HG03060 (cell line): ENCODE measurements around the gene SLK.

Source experiments
- ATAC-seq: cut with Tn5 transposase; IDR thresholded peaks from one replicate; pipeline ENCODE4 v1.9.1; 2021; ENCODE audit warnings: low read depth, moderate number of reproducible peaks; ENCODE audit not compliant: unreplicated experiment

Gene SLK

DNA sequence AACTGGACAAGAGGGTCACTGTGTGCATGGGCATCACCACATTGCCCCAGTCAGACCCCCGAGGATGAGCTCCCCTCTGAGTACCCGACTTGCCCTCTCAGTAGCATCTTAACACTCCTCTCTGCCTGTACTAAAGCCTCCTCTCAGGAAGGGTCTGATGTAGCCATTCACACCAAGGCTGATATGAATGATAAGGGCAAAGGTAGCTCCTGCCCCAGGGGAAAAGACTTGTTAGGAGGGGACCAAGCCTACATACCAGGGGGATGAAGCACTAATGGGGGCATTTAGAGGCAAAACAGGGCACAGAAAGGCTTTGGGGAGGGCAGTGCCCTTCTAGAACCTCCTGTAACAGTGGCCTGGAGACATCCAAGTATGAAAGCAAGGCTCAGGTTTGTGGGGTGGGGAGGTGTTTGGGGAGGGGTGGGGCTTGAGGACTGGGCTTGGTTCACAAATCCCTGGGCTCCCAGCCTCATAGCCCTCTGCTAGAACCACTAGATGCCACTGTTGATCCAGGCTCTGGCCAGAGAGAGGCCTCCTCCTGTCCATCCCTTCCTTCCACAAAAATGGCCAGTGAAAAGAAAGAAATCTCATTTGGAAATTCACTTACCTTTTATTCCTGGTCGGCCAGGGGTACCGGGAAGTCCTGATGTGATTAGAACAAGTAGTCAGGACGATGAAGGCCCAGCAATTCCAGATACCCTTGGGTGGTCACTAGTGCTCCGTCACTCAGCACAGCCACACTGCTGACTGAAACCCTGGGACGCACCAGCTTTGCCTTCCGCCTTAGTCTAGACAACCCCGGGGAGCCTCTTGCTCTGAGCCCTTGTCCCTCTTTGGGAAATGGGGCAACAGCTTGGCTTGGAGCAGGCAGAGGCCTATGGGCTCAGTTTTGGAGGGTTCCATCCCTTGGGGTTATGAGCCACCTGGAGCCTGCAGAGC, 78.5 kb downstream of the SLK start:
- ATAC-seq = no peak

DNA sequence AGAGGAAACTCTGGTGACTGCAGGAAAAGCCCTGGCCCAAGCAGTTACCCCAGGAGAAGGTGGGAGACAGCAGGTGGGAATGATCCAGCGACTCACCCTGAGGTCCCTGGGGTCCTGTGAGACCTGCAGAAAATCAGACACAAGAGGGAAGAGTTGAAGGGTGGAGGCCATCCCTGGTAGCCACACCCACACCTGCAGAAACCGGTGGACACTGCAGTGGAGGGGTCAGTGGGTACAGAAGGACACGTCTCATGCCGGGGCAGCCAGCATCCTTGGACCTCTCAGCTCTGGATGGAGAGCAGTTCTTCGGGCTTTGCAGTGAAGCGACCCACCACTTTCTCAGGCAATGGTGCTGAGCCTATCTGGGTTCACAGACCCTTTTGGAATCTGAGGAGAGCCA, 79.7 kb downstream of the SLK start:
- no peak for ATAC-seq

DNA sequence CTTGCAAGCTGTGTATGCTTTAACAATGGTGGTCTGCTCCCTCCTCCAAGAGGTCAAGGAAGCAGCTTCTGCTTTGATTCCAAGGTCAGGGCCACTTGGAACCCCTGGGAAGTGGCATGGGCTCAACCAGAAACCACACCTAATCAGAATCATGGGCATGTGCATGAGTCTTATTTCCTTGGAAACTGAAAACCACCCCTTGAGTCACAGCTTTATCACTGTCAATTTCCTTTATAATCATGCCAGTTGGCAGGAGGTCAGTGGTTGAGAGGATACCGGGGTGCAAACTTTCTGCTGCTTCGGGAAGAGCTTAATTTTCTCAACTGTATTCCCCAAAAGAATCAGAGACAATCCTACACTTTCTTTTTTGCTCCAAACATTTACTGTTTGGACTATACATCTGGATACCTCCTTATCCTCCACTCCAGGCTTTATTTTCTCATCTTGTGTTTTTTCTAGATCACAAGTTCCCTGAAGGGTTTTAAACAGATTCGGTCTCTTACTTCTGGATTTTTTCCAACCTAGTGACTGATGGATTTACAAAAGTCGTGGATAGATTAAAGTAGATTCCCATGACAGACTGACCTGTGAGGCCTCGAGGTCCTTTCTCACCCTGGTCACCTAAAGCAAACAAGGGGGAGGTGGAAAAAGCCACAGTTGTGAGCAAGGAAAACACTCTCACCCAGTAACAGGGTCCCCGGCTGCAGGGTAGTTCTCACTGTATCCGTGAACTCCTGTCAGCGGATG, 82.7 kb downstream of the SLK start:
- no peak for ATAC-seq

DNA sequence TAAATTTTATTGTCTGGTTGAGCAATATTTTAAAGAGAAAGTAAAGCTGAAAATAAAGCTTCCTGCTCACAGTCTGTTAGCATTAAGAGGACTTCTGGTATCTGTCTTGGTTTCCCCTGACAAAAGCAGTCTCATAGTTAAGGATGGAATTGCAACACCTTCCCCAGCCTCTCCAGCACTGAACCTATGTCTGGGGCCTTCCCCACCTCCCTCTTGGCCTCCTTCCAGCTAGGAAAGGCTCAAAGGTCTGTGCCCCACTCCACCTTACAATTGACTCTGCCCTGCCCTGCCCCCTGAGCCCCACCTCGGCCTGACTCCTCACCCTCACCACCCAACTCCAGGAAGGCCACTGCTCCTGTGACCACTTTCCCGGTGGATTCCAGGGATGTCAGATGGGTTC, 85.5 kb downstream of the SLK start:
- no peak for ATAC-seq

DNA sequence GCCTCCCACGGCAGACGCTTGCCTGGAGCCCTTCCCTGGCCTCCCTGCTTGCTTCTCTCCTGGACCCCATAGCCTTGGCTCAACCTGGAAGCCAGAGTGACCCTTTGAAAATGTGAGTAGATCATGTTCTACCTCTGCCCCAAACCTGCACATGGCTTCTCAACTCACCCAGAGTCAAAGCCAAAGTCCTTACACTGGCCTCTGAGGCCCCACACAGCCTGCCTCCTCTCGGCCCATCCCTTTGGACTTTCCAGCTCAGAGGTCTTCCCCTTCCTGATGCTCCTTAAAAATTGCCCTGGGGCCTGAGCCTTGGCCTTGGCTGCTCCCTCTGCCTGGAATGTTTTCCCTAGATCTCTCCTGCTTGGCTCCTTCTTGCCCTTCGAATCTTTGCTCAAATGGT, 86.3 kb downstream of the SLK start:
- ATAC-seq = no peak

DNA sequence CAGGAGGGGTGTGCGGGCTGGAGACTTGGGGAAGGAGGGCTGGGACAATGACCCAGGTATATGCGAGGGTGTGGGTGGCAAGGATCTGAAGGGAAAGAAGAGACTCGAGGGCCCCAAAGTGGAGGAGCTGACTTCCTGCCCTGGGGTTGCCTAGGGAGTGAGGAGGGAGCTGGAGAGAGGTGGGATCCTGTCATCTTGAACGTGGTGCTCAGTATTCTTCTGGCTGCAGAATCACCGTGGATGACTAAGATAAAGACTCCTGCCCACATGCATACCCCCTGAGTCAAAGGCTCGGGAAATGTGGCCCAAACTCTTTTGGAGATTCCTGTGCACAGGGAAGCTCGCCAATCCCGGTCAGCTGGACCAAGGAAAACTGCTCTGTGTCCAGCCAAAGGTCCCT, 87.5 kb downstream of the SLK start:
- no peak for ATAC-seq

DNA sequence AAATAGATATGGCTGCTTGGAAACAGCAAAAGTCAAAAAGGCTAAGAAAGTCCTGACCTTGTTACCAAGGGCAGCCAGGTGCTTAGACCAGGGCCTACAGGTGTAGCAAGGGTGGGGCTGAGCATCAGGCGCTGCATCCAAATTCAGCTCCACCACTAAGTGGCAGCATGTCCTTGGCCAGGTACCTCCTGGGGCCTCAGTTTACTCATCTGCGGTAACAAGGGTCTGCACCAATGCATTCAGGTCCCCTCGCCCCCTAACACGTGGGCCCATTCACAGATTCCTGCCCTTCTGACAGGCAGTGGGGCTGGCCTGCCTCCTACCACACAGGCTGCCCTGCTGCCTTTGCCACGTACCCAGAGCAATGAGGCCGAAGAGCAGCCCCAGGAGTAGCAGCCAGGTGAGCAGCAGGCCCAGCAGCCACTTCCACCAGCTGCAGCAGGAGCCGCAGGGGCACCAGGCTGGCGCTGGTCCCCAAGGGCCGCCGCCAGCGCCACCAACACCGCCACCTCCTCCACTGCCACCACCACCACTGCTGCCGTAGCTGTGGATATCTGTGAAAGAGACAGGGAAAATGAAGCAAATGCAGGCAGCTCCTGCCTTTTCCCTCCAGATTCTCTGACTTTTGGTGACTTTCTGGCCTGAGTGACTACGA, 89.8 kb downstream of the SLK start:
- no peak for ATAC-seq

DNA sequence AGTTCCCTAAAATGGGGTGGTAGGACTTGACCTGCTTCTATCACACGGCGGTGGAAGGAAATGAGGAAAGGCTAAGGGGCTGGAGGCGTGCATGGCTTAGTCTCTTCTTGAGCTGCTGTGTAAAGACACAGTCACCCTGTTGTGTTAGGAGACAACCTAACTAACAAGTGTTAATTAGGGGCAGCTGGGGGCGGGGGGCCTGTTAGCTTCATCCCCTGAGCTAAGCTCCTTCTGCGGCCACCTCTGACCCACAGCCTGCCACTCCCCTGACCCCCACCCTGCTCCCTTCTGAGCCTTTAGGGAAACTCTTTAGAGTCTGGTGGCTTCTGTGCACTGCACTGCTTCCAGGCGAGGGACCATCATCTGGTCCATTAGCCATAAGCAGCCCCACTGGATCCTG, 90.8 kb downstream of the SLK start:
- no peak for ATAC-seq

DNA sequence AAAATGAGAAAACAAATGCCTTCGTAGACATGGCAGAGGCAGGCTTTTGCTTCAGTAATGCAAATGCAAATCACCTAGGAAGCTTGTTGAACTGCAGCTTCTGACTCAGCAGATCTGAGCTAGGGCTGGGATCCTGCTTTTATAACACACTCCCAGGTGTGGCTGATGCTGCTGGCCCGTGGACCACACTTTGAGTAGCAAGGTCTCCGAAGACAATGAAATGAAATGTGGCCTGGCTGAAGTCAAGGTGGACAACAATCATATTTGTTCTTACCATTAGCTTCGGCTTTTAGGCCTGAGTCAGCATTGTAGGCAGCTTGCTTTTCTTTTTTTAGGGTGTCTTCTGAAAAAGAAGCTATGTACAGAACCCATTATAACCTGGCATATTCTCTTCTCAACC, 92.4 kb downstream of the SLK start:
- no peak for ATAC-seq

DNA sequence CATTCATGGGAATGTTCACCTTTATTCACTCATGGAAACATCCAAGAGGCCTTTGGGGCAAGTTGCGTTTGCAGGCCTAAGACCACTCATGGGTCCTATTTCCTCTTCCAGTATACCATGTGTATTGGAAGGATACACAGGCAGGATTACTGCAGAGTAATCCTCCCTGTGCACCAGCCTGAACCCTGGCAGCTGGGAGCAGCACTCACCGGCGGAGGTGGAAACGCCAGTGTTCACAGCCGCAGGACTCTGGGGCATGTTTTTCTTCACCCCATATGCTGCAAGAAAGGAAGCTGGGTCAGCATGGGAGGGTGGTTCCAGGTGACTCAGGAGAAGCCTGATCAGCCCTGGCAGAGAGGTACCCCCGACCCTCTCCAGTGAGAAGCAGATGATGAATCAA, 94.3 kb downstream of the SLK start:
- ATAC-seq = no peak

DNA sequence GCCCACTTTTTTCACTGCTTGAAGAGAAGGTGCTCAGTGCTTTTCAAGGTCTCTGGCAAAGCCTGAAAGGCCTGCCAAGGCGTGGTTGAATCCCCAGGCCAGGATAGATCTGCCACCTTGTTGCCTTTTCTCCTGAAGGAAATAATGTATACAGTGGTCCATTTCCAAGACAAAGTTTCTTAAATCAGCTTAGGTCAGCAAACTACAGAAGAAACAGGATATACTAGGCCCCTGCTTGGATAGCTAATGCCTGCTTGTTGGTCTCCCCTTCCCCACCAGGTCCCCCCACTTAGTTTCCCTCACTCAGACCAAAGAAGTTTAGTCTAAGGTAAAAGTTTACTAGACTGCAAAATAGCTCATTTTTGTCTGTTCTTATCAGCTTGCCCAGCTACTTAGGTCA, 98.8 kb downstream of the SLK start:
- no peak for ATAC-seq

DNA sequence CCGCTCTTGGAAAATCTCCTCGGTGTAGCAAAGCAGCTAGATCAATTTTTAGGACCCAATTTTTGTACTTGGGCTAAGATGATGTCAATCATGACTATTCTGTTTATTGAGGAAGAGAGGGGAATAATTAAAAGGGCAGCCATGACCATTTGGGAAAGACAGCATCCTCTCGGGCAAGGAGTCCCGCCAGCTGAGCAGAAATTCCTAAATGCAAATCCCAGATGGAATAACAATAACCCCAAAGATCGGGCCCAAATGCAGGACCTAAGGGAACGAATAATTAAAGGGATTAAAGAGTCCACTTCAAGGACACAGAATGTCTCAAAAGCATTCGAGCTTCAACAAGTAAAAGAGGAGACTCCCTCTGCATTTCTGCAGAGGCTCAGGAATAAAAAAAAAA, 100.0 kb downstream of the SLK start:
- ATAC-seq = no peak

DNA sequence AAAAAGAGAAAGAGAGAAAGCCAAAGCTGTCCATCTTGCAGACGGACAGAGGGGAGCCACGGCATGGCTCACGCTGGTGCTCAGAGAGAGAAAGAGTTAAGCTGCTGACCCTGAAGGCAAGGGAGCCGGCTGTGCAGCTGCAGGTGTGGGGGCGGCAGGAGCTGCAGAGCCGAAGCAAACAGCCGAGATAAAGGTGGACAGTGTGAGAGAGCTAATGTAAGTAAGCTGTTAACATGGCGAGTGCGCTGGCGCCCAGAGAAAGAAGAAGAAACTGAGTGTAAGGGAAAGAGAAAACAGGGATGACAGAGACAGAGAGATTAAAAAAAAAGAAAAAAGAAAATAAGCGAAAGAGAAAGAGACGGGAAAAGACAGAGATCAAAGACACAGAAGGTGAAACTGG, 100.6 kb downstream of the SLK start:
- no peak for ATAC-seq

DNA sequence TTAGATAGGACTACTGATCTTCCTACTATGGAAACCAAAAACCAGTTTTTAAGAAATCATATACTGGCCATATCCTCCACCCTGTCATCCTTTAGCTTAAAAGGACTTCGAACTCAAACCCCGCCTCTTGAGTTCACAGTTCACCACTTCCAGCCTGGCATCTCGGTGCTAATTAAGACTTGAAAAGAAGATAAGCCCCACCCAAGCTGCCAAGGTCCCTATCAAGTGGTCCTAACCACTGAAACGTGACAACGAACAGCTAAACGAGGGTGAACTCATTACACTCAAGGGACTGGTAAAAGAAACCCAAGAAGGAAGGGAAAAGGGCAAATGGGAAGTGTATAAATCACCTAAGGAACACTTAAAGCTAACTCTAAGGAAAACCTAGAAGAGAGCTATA, 102.7 kb downstream of the SLK start:
- ATAC-seq = no peak

DNA sequence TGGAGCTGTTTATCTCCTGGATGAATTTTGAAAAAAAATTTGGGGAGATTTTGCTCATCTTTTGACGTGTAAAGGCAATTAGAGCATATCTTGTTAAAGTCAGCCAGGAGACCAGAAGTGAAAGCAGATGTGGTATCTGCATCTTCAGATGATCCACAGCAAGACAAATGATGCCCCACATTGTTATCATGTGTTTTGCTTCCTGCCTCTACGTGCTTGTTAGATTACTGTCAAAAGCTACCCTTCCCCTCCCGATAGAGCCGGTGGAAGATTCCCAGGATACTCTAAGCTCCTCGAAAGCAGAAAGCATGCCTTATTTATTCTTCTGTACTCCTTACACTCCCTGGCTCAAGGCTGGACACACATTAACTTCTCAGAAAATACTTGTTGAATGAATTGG, 105.8 kb downstream of the SLK start:
- ATAC-seq = no peak

DNA sequence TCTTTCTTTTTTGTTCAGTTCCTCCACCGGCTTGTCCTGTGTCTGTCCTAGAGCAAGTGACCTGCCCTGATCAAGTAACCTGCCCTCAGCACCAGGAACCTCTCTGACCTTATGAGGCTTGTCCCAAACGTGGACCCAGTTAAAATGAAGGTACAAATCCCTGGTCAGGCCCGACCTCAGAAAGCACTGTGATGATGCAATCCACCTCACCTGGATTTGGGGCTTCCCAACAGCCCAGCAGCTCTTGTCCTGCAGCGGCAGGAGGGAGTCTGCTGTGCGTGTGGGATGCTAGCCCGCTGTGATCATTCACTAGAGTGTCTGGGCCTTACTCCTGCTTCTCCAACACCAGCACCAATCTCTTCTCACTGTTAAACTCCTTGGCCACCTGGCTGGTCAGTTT, 107.6 kb downstream of the SLK start:
- ATAC-seq = no peak

DNA sequence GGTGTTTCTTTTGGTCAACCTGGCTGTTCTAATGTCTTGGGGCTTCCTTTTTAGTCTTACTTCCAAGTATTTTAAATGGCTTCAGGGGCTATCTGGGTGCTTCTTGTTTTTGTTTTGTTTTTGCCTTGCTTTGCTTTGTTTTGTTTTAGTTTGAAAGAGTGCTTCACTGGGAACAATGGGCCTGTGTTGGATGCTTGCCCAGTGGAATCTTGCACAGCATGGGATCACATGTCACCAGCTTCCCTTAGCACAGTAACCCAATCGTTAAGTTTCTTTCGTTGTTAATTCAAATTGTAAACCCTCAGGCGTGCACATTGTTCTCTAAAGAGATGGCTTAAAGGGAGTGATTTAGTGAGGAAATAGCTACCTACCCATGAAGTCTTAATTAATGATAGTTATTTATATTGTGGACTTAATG, 109.8 kb downstream of the SLK start:
- ATAC-seq = no peak

DNA sequence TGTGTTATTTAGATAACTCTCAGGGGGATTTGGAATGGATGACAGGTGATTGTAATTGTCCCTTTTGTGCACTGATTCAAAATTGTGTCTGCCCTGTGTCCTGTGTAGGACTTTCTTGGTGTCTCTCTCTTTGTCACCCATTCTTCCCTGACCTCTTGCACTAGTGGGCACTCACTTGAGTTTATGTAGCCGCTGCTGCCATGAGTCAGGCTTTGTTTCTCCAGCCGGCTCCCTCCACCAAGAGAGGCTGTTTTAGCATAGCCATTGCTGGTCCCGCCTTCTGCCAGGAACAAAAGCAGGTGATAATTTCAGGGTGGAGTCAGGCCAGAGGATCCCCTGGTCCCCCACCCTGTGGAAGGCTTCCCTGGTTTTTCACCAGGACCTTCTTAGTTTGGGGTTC, 110.3 kb downstream of the SLK start:
- ATAC-seq = no peak

DNA sequence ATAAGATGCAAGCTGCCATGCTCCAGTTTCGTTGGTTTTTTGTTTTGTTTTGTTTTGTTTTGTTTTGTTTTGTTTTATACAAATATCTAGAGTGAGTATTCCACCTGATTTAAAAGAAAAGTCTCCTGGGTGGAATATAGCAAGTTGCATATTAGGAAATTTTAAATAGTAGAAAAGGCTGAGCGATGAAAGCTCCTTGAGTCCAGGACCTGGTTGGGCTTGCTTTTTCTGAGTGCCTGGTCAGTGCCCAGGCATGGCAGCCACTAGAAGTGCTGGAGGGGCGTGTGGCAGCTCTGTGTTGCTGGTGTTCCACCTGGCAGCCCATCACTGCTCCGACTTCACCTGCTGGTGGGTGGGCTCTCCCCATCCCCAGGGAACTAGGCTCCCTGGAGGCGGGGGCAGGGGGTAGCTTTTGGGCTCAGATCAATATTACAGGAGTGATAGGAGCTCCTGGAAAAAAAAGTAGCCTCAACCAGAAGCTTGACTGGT, 110.8 kb downstream of the SLK start:
- no peak for ATAC-seq
